H1 (cell line): ENCODE measurements around the gene ENPP6.

Experiments
- EP300 ChIP-seq, 2 experiments: IDR thresholded peaks; 1 replicate in 1 of 2; 2 replicates in 1 of 2; pipeline ENCODE4 v1.6.1; 2011 to 2012; ENCODE audit warnings: low read depth in 2 of 2, low read length in 2 of 2, mild to moderate bottlenecking in 2 of 2, borderline replicate concordance in 1 of 2, inconsistent platforms in 1 of 2, moderate library complexity in 1 of 2
- POLR2A ChIP-seq, 2 experiments: IDR thresholded peaks; 1 replicate in 1 of 2; 2 replicates in 1 of 2; pipeline ENCODE4 v1.6.1; 2011; ENCODE audit warnings: low read depth in 2 of 2, low read length in 2 of 2, mild to moderate bottlenecking in 2 of 2; ENCODE audit errors: control extremely low read depth in 1 of 2
- POLR2AphosphoS5 ChIP-seq: IDR thresholded peaks from 2 replicates; pipeline ENCODE4 v1.6.1; 2011; ENCODE audit warnings: low read depth, low read length
- RAD21 ChIP-seq, 2 experiments: IDR thresholded peaks in 1 of 2; conservative IDR thresholded peaks in 1 of 2; 2 replicates each; pipeline ENCODE4 v1.6.1; 2011; ENCODE audit warnings: low read depth in 2 of 2, low read length in 2 of 2, improper control_type of control experiment in 1 of 2, inconsistent platforms in 1 of 2, mild to moderate bottlenecking in 1 of 2, moderate library complexity in 1 of 2
- SUZ12 ChIP-seq: fragments of 200-600 bp; sonication (generic); IDR thresholded peaks from 2 replicates; pipeline ENCODE4 v1.6.1; 2012; ENCODE audit warnings: mild to moderate bottlenecking, inconsistent platforms, low read length, moderate library complexity, mixed read lengths
- USF2 ChIP-seq: IDR thresholded peaks from 2 replicates; pipeline ENCODE4 v1.6.1; 2011; ENCODE audit warnings: low read length, improper control_type of control experiment
- TF ChIP-seq, protein P1 (sequence below), 3 experiments: IDR thresholded peaks; 1 replicate in 2 of 3; 2 replicates in 1 of 3; pipeline versions ENCODE4 v1.5.1 to v1.6.1; 2011; ENCODE audit warnings: low read length in 3 of 3, mild to moderate bottlenecking in 3 of 3, inconsistent platforms in 2 of 3, low read depth in 1 of 3, moderate library complexity in 1 of 3; ENCODE audit not compliant: insufficient read depth in 1 of 3; ENCODE audit errors: control extremely low read depth in 1 of 3

- TF ChIP-seq EP300 (IDR thresholded peaks at IDR 0.05; ENCODE audit: borderline replicate concordance in 1 of 2, low read depth in 2 of 2, low read length in 2 of 2) (no peak), SUZ12 (no peak), RAD21 (IDR thresholded peaks at IDR 0.05 in 1 of 2, conservative IDR thresholded peaks at IDR 0.05 in 1 of 2; ENCODE audit: low read depth in 2 of 2, low read length in 2 of 2) (no peak), POLR2AphosphoS5 (no peak), USF2 (no peak), POLR2A (IDR thresholded peaks at IDR 0.05; ENCODE audit: control extremely low read depth in 1 of 2, low read depth in 2 of 2, low read length in 2 of 2) (no peak)
- TF ChIP-seq, protein P1, sequence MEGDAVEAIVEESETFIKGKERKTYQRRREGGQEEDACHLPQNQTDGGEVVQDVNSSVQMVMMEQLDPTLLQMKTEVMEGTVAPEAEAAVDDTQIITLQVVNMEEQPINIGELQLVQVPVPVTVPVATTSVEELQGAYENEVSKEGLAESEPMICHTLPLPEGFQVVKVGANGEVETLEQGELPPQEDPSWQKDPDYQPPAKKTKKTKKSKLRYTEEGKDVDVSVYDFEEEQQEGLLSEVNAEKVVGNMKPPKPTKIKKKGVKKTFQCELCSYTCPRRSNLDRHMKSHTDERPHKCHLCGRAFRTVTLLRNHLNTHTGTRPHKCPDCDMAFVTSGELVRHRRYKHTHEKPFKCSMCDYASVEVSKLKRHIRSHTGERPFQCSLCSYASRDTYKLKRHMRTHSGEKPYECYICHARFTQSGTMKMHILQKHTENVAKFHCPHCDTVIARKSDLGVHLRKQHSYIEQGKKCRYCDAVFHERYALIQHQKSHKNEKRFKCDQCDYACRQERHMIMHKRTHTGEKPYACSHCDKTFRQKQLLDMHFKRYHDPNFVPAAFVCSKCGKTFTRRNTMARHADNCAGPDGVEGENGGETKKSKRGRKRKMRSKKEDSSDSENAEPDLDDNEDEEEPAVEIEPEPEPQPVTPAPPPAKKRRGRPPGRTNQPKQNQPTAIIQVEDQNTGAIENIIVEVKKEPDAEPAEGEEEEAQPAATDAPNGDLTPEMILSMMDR (IDR thresholded peaks at IDR 0.05; ENCODE audit: control extremely low read depth in 1 of 3, insufficient read depth in 1 of 3, low read depth in 1 of 3, low read length in 3 of 3): no peak
These were observed 63.9 kb downstream of the ENPP6 start for GRCh38 chr4:184153781-184154180.
